ENCODE data around the gene ATP6V0E2. TPM values are rescaled to one million over a fixed set of nuclear protein-coding genes. Genes with fewer than 3 reads are reported as not detected.

Gene ATP6V0E2
- total RNA-seq, 1 experiment from 2014 or later = 26.2 TPM

- DNase-seq (ENCODE audit: low spot score) (peak; percentile 6), ATAC-seq (no peak)
- Mint-ChIP-seq H3K4me1 (peaks cover 4% of the 10 kb centered on the region), H3K4me3 (no peak overlapping the region), H3K36me3 (no peaks in the 10 kb centered on the region), H3K27me3 (ENCODE audit: low read depth) (peaks cover 14% of the 10 kb centered on the region), H3K9me3 (no peaks in the 10 kb centered on the region), H3K27ac (no peak overlapping the region)
- ChIA-PET POLR2A (no interaction called here), CTCF (no interaction called here)
- TF ChIP-seq SMAD4 (CRISPR knock-in tag; IDR thresholded peaks at IDR 0.05) (no peak), JUN (CRISPR knock-in tag; IDR thresholded peaks at IDR 0.05) (no peak), ARID4B (CRISPR knock-in tag; IDR thresholded peaks at IDR 0.05; ENCODE audit: borderline replicate concordance) (no peak)
- TF ChIP-seq, protein P1, sequence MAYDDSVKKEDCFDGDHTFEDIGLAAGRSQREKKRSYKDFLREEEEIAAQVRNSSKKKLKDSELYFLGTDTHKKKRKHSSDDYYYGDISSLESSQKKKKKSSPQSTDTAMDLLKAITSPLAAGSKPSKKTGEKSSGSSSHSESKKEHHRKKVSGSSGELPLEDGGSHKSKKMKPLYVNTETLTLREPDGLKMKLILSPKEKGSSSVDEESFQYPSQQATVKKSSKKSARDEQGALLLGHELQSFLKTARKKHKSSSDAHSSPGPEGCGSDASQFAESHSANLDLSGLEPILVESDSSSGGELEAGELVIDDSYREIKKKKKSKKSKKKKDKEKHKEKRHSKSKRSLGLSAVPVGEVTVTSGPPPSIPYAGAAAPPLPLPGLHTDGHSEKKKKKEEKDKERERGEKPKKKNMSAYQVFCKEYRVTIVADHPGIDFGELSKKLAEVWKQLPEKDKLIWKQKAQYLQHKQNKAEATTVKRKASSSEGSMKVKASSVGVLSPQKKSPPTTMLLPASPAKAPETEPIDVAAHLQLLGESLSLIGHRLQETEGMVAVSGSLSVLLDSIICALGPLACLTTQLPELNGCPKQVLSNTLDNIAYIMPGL (CRISPR knock-in tag; IDR thresholded peaks at IDR 0.05) = no peak
These were observed 27.7 kb upstream of the ATP6V0E2 start for GRCh38 chr7:149846021-149846420.

- ATAC-seq (no peak), DNase-seq (ENCODE audit: low spot score) (no peak)
- H3K27ac Mint-ChIP-seq = no peak overlapping the region
- H3K27me3 Mint-ChIP-seq (ENCODE audit: low read depth) = peaks cover 14% of the 10 kb centered on the region
- H3K9me3 Mint-ChIP-seq = no peaks in the 10 kb centered on the region
- H3K36me3 Mint-ChIP-seq = no peaks in the 10 kb centered on the region
- TF ChIP-seq EMX1 (CRISPR knock-in tag; IDR thresholded peaks at IDR 0.05) (no peak), ATF3 (CRISPR knock-in tag; conservative IDR thresholded peaks at IDR 0.05) (no peak), RORB (CRISPR knock-in tag; IDR thresholded peaks at IDR 0.05) (no peak), NR3C1 (CRISPR knock-in tag; conservative IDR thresholded peaks at IDR 0.05; ENCODE audit: low read depth) (no peak), CTCF (IDR thresholded peaks at IDR 0.05) (no peak)
- TF ChIP-seq, protein P2, sequence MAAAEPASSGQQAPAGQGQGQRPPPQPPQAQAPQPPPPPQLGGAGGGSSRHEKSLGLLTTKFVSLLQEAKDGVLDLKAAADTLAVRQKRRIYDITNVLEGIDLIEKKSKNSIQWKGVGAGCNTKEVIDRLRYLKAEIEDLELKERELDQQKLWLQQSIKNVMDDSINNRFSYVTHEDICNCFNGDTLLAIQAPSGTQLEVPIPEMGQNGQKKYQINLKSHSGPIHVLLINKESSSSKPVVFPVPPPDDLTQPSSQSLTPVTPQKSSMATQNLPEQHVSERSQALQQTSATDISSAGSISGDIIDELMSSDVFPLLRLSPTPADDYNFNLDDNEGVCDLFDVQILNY (CRISPR knock-in tag; IDR thresholded peaks at IDR 0.05) = no peak
- POLR2A ChIA-PET = no interaction called here
- CTCF ChIA-PET = interaction anchor here (1.0 kb wide), 1 partner anchor 15 kb away, joined by 3 read pairs; no protein-coding TSS in a partner anchor
- no peak overlapping the region for H3K4me3 Mint-ChIP-seq
- peaks cover 4% of the 10 kb centered on the region for H3K4me1 Mint-ChIP-seq
These were observed 27.2 kb upstream of the ATP6V0E2 start for GRCh38 chr7:149846436-149847046.

GRCh38 chr7:149849174-149849573 is 24.6 kb upstream of the ATP6V0E2 start:
- POLR2A ChIA-PET = no interaction called here
- no peak for DNase-seq (ENCODE audit: low spot score)

More at GRCh38 chr7:149849174-149849573, 24.6 kb upstream of the ATP6V0E2 start:
- peaks cover 4% of the 10 kb centered on the region; the same call in 1 of the 2 replicates for H3K27me3 Mint-ChIP-seq (ENCODE audit: low read depth)
- no peaks in the 10 kb centered on the region for H3K36me3 Mint-ChIP-seq
- CTCF ChIA-PET = interaction anchor here (0.6 to 4.9 kb wide), 28 partner anchors 10 to 225 kb away, joined by 3 to 114 read pairs (median 8); partner anchors contain the start of genes ZNF467 and ZNF862
- TF ChIP-seq CTCF (IDR thresholded peaks at IDR 0.05) = no peak
- TF ChIP-seq, protein P3, sequence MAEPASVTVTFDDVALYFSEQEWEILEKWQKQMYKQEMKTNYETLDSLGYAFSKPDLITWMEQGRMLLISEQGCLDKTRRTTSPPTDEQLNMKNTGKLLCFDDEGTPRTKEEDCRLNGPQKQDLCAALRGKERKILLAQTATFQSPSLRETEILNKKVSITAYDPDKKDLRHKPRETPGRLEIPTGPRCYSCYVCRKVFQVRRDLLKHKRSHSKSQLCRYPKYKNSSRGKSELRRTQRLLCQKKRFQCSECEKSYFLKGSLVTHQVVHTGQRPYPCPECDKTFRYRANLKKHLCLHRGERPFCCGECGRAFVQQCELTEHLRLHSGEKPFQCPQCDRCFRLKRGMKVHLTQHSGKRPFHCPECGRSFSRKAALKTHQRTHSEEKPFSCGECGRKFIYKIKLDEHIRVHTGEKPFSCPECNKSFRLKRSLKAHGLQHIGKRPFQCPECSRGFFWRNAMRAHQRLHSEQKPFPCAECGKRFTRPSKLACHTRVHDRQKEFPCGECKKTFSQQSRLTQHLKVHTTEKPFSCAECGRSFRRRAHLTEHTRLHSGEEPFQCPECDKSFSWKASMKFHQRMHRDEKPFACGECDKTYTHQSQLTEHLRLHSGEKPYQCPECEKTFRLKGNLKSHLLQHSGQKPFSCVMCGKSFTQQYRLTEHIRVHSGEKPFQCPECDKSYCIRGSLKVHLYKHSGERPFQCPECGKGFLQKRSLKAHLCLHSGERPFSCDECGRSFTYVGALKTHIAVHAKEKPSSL (CRISPR knock-in tag; conservative IDR thresholded peaks at IDR 0.05) = no peak
- TF ChIP-seq, protein P4, sequence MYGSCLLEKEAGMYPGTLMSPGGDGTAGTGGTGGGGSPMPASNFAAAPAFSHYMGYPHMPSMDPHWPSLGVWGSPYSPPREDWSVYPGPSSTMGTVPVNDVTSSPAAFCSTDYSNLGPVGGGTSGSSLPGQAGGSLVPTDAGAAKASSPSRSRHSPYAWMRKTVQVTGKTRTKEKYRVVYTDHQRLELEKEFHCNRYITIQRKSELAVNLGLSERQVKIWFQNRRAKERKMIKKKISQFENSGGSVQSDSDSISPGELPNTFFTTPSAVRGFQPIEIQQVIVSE (CRISPR knock-in tag; IDR thresholded peaks at IDR 0.05; ENCODE audit: borderline replicate concordance) = no peak
- H3K4me1 Mint-ChIP-seq = peaks cover 7% of the 10 kb centered on the region
- peak; percentile 79 for ATAC-seq
- no peak overlapping the region for H3K27ac Mint-ChIP-seq
- no peak overlapping the region for H3K4me3 Mint-ChIP-seq
- H3K9me3 Mint-ChIP-seq = no peaks in the 10 kb centered on the region

Data from WTC11 (cell line).